Cerebellar nuclear complex (tissue), 1 donor: ENCODE measurements around the gene EML3.
"Not testable (repeated sequence)": the region's sequence is repeated elsewhere in the genome, so short reads cannot be mapped to it uniquely, and the experiment has no call there.

Experiments used
- DNase-seq, 2 experiments: peaks; one replicate each; lab custom pipeline; 2025; lab: John Stamatoyannopoulos, UW

Gene EML3

DNA sequence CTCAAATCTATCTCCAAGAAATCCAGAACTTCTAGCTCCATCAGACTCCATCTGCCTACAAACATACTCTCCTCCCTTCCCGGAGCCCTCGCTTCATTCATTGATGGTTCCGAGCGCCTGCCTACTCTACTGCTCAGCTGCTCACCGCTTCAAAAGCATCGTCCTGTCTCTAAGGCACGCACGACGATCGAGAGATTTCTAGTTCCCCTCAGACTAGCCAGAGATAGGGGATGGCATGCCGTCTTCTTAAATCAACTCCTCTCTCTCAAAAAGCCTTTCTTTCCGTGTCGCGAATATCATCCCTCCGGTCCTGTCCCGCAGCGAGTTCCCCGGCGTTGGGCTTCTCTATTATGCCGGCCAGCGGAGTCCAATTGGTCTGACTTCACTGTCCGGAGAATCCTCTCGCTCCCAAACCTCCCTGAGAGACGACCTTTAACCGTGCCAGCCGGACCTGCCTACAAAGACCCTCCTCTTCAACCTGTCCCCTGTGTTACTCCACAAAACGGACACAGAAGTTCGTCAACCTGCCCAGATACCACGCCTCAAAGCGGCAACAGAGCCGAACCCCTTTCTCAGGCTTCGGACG is 39.5 kb downstream of the EML3 start:
- no peak for DNase-seq

DNA sequence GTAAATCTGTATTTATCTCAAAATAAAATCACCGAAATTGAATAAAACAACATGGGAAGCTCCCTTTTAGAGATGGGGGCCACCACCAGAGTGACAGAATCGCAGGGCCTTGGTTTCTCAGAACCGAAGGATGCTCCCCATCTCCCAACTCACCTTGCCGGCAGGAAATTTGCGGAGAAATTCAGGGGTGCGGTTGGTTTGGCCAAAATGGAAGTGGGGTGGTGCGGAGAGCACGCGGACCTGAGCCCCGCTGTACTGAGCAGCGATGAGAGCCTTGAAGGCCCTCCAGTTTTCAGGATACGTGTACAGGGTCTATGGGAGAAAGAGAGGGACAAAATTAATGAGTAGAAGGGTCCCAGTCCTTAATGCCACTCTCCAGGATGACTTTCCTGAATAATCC is 40.1 kb downstream of the EML3 start:
- no peak for DNase-seq

DNA sequence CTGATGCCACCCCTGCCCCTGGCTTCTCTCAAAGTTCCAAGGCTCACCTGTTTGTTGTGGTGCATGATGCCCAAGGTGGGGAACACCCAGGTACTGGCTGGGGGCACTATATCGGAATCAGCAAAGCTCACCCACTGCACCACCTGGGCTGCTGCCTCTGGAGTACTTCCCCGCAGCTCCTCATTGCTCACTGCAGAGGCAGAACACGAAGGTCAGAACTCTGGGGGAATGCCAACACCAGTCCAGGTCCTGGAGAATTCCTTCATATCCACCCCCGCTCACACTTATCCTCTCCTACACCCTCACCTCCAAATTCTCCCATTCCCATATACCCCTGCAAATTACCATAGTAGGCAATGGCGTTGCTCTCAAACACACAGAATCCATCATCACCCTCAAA is 41.1 kb downstream of the EML3 start:
- not testable (repeated sequence) for DNase-seq

DNA sequence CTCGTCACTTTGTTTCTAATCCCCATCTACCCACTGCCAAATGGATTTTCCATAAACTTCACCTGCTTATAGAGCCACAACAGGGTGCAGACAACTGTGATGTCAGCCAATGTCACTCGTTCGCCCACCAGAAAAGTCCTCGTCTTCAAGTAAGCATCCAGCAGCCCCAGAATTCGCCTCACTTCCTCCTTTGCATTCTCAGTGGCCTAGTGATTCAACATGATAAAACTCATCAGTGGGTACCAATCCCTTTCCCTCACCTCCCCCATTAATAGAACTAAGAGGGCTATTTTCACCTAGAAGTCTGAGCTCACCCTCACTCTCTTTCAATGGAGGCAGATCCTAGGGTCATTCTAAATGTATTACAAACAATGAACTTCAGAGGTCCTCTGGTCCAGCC is 41.7 kb downstream of the EML3 start:
- DNase-seq: not testable (repeated sequence)

DNA sequence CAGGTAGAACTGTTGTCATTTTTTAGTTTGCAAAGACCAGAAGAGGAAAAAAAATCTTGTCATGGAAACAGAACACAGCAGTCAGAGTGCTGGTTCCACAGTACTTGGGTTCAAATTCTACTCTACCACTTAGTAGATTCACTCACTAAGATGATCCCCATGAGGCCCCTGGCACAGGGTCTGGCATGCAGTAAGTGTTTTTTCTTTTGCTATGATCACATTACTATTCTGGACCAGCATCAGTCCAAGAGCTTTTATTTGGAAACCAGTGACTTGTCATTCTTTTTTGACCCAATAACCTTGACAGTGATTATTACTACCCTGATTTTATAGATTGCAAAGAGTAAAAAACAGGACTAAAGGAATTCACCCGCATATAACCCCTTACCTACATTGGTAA is 43.0 kb downstream of the EML3 start:
- DNase-seq: no peak

DNA sequence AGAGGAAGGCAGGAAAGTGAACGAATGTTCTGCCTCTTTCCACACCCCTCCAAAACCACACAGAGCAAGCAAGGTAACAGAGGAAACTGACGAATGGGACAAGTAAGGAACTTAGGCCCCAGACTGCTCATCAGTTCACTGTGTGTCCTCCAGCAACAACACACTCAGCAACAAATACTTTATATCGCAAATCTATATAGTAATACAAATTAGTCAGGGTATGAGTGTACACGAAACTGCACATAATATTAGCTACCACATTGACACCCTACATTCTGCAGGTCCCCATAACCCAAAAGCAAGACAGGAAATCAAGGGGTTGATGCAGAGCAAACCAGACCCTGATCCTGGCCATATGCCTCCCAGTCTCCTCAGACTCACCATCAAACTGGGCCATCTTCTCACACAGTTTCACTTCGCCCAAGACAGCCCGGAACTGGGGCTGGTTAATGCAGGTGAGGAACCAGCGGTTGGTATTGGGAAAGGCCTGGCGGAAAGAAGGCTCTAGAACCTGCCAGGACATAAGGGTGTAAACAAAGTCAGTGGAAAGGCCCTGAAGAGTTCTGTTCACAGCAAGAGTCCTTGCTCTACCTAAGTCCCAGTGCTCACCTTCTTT is 45.4 kb downstream of the EML3 start:
- DNase-seq: no peak

DNA sequence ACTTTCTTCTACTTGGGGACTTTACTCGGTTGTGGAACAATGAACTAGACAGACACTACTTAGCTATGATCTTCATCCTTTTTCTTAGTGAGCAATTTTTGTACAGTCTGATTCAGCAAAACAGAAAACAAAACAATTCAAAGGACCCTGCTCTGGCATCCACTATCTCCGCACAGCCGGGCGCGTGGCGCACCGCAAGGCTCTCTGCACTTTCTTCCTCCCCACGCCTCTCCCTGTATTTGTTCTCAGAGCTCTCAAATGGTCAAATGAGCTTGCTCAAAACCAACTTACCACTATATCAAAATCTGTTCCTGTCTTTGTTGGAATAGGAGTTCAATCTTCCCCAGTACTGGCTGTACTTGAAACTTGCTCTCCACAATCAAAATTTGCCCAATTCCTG is 46.3 kb downstream of the EML3 start:
- DNase-seq: no peak

DNA sequence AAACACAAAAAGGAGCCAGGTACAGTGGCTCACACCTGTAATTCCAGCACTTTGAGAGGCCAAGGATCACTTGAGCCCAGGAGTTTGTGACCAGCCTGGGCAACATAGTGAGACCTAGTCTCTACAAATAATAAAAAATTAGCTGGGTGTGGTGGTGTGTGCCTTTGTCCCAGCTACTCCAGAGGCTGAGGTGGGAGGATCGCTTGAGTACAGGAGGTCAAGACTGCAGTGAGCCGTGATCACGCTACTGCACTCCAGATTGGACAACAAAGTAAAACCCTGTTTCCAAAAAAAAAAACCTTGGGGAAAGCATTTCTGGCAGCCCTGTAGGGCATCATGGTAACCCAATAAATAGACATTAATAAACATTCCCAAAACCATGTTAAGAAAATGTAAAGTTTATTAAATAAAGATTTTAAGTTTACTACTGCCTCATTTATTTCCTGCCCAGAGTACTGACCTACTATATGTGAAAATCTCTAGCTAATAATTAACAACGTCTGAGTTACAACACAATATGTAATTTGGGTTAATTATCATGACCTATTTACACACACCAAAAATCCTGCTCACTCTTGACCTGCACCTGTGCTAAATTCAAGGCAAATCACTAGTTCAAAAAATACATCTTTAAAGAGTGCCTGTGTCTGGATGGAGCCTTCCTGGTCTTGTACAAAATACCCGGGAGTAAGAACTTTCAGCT is 47.3 kb downstream of the EML3 start:
- DNase-seq: no peak

DNA sequence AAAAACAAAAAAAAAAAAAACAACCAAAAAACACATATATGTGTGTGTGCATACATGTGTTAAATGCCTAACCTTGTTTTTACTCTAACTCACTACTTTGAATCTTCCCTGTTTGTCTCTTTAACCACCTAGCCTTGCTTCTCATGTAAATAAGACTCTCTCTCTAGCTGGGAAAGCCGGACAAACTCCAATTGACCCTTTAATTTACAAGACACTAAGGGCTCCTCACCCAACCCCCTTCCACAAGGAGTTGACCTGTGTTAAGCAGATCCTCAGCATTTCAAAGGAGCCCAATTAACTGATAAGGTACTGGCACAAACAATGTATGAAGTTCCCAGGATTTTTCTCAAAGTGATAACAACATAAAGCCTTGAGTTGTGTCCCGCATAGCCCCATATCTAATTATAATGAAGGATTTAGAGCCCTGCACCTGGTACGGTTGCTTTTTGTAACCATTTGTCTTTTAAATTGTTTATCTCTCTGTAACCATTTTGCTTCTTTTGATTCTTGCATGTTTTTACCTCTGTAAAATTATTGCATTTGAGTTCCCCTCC is 50.8 kb downstream of the EML3 start:
- not testable (repeated sequence) for DNase-seq

DNA sequence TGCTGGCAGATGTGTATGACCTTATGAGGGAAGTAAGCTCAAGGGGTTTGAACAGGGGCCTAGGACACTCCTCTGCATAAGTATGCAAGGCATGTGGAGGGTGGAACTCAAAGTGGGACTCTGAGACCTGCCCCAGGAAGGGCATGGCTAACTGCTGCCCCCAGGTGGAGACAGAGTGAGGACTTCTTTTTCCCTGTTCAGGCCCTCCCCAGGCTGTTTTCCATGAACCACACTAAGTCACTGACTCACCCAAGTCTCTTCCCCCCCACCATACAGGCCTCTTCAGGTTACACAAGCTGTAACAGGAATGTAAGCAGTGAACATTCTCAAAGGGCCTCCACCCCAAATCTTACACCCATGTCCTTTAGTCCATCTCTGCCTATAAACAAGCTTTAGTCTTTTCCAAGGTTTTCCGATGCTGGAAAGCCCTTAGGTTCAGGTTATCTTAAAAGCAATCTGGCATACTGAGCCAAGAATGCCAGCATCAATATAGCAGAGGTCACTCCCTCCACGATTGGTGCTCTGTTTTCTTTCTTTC is 51.9 kb downstream of the EML3 start:
- DNase-seq: no peak

DNA sequence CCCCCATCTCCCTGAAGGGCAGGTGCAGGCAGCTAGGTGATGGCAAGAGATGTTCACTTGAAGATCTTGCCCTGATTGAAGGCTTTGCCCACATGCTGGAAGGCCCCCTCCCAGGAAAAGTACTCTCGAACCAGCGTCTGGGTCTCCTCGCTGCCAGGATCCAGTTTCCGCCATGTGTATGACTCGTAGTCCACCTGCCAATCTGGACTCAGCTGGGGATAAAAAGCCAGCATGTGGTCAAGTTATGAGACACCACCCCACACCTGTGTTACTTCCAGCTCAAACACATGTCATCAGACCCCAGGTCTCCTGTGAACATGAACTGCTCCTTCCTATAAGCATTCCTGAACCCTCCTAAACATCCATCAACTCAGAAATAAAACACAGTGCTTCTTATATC is 52.9 kb downstream of the EML3 start:
- DNase-seq: not testable (repeated sequence)

DNA sequence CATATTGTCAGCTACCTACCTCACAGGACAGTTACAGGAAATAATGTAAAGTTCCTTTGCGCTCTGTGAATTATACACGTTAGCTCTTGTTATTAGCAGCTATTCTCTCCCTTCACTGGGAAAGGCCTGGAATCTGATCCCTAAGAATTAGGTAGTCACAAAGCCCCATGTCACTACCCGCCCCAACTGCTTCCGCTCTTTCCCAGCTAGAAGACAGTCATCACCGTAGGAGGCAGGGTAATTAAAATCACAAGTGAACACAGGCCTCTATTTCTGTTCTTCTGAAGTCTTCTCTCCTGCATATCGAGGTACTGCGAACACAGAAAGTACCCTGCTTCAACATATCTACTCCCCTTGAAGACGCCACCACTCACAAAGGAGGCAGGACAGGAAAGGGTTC is 53.4 kb downstream of the EML3 start:
- no peak for DNase-seq

DNA sequence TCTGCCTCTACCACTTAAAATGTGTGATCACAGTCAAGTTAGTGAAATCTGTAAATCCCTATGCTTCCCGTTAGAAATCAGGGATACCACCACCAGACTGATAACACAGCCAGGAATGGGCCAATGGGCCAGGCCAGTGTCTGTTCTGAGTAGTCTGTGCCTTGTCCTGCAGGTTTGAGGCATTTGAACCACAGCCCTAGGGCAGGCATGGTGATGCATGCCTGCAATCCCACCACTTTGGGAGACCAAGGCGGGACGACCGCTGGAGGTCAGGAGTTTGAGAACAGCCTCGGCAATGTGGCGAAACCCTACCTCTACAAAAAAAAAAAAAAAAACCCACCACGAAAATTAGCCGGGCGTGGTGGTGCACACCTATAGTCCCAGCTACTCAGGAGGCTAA is 53.9 kb downstream of the EML3 start:
- no peak for DNase-seq

DNA sequence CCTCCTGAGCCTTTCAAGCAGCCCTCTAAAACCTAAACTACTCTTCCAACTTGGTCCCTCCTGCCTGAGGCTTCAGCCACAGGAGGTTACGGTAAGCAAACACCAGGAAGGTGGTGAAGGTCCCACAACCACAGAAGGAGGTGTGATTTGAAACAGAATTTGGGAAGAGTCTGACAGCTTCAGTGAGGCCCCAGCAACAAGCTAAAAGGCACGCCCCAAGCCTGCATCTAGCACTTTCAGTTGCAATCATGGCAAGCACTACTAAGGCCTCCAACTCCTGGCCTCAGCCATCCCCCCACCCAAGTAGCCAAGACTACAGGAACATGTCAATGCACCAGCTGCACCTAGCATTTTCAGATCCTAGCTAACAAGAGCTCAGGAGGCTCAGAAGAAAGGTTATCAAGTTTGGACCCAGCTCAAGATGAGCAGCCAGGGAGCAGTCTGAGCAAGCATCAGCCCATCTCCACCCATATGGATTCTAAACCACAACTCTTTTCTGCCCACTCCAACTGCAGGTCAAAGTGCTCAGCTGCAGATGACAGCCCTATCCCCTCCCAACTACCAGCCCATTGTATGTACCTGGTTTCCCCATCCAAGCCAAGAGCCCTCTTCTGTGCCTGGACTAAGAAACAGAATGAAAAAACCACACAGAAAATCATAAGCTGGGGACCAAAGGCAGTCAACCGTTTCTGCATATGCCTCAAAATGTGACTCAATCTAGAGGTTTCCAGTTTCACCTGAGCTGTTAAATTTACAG is 55.5 kb downstream of the EML3 start:
- no peak for DNase-seq

DNA sequence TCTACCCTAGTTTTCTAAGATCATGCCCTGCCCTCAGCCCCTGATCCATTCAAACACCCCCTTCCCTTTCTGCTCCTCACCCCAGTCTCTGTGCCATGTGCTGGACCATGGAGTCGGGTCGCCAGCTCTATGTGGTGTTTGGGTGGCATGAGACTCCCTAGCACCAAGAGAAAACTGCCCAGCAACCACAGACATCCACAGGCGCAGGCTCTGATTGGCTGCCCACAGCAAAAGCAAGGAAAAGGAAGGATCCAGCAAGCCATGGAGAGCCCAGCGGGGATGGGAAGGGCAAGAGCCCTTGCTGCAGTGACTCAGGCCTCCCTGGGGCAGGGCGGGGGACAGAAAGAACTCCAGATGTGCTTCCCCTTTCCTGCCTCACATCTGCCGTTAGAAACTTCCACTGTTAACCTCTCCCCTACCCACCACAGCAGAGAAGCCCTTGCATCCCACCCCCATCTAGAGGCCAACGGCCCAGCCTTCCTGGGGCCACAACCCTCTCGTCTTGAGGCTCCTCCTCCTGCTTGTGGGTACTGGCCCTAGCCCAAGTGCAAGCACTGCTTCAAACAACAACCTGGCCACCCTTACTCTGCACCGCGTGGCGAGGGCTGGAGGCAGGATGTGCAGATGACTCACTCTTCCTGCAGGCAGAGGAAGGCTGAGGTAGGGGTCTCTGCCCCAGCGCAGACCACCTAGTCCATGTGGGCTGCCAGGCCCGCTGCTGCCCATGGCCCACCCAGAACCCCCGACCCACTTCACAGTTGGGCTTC is 56.3 kb downstream of the EML3 start:
- DNase-seq: no peak

DNA sequence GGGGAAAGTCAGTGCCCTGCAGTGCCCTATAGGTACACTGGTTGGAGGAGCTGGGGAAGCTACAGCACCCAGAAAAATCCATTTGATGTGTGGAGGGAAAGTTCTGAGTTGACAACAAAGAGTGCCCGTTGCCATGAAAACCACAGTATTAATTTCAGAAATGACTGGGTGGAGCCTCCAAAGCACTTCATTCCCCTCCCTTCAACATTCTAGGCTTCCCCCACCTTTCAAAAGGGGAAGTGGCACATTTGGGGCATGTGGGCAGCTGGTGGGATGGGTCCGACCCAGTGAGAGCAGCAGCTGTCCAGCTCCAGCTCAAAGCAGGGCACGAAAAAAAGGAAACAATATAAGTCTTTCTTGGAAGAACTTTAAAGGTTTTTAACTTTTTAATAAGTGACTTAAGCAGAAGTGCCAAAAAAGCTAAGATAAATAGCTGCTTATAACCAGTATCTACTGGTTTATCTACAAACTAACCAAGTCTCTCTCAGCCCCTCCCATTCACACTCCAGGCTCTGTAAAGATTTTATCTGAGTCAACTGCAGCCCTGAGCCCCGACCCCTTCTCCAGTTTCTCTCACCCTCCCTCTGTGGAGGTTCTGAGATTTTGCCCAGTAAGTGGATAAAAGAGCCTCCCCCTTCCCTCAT is 57.0 kb downstream of the EML3 start:
- no peak for DNase-seq

DNA sequence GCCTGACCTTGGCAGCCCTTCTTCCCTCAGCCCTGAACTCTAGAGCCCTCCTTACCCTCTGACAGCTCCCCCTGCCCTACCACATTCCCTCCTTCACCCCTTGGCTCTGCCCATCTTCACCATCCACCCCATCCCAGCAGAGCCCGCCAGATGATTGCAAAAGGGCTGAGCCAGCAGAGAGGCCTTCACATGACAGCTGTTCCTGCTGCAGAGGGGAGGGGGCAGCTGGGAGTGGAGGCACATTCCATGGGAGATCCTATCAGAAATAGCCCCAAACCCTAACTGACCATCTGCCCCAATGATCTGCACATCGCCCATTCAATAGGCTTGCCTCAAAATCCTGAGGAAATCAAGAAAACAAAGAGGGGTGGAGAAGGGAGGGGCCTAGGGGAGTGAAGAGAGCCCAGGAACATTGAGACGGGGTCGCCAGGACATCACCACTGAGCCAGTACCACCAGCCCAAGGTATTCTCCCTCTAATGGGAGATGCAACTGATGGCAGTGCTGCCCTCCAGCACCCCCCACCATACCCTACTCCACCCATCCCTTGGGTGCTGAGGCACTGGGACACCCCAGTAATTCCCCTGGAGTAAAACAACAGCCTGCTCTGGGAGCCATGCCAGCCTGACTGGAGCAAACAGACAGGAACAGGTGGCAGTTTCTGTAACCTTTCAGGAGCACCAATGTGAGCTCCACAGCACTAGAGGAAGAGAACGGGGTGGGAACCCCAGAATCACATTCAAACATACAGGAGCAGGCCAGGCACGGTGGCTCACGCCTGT is 58.0 kb downstream of the EML3 start:
- no peak for DNase-seq

DNA sequence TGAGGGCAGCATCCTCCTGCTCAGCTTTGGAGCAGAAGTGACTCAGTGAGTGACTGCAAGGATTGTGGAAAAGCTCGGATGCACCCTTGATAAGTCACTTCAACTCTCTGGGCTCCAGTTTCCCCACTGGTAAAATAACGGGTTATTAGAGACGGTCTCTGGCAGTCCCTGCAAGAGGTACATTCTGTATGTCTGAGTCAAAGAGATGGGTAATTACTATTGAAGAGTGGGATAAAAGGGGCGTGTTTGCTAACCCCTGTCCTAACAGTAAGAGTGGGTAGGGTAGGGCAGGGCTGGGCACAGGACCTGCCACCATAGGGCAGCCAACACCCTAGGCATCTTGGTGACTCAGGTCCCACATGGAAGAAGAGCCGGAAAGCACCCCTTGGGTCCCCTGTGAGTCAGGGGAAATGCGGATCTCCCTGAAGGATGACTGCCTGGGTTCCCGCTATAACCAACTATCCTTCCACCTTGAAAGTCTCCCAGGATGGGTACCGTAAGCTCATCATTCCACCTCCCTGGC is 58.7 kb downstream of the EML3 start:
- DNase-seq: no peak

DNA sequence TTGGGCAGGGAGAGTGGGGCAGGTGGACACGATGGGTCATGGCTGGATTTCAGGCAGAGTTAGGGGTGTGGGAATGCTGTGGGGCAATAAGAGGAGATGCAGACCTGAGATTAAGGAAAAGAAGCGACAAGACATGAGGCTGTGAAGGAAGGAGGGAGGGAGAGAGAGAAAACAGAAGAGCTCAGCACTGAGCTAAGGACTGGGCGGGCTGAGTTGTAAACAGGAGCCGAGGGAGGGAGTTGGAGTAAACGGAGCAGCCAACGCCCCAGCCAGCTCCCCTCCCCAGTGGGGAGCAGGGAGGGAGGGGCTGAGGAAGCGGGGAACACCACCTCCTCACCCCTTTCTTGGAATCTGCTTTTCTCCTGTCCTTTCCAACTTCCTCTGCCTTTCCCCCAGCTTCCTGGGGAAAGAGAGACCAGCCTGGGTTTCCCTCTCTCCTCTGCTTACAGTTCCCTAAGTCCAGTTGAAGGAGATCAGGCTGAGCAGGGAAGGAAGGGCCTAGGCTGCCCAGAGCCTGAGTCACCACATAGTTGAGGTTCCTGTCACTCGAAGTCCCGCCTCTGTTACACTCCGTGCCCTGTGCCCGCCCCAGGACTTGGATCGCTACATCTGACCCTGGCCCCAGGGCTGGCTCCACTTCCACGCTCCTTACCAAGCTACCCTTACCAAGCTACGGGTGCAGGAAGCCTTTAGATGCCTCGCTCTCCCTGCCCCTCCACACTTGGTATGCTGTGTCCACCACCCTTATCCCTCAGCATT is 59.3 kb downstream of the EML3 start:
- DNase-seq: no peak
